Measurements from ENCODE around the gene MFSD2A.
A peak's percentile ranks its signal among the peaks of the same experiment; 100 is the strongest.

The MFSD2A gene

DNA sequence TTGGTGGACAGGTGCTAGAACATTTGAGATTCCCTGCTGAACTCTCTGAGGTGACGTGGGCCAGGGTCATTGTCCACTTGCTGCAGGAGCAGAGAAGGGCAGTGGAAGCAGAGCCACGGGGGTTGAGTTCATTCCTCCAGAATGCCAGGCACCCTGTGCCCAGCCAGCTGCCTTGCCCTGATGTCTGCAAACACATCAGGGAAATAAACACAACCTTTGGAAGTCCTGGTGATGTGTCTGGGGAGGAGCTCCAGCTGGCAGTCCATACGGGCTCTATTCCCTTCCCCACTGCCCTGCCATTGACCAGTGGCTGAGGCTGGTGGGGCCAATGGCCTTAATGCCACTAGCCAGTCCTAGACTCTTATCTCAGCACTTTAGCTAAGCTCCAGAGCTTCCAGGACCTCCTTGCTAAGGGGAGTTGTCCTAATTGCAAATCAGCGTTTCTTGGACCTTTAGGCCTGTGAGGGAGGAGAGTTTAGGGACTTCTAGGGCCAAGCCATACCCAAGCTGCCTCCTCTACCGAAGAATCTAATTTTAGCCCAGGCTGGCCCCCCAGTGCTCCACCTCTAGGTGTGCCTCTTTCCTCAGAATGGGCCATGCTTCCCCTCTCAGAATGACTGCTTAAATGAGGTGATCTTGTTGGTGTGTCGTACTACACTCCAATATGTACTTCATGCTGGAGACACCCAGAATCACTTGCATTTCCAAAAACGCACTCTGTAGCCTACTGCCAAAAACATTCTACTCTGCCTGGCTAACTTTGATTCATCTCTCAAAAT is 25.9 kb upstream of the MFSD2A start:
- no peak for TF ChIP-seq POLR2A (IDR thresholded peaks at IDR 0.05; ENCODE audit: low read depth, low read length)
- no peak for DNase-seq (ENCODE audit: insufficient read length, low spot score)
- FAIRE-seq, result no peak

DNA sequence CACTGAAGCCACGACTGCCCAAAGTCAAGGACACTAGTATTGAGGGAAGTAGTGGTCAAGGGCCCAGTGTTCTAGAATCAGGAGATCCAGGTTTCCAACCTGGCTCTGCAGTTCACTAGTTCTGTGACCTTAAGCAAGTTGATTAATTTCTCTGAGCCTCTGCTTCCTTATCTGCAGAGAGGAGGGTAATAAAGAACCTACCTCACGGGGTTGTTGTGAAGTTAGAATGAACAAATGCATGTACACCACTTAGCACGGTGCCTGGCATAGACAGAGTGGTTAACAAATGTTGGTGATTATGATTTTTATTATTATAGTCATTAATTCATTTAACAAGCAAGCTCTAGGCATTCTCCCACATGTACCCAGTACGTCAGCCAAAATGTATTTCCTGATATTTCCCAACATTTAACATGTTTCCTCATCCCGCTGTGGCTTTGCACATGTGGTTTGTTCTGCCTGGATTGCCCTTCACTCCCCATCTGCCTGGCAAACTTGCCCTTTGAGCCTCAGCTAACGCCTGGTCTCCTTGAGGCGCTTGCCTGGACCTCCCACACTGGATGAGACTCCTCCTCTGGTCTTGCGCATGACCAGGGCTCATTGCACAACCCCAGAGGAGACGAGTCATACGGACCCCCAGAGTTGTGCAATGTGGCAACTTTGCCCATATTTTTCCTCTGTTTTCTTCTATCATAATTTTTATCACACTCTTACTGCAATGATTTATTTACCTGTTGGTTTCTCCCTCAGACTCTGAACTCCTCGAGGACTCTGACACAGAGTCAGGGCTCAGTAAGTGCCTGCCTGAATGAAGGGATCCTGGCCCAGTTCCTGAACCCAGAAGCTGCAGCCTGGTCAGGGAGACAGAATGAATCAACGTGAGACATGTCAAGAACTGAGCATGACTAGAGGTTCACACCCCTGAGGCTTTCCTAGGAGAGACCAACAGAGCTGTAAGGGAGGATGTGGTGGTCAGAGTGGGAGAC is 20.7 kb upstream of the MFSD2A start:
- TF ChIP-seq POLR2A (IDR thresholded peaks at IDR 0.05; ENCODE audit: low read depth, low read length), result no peak
- no peak for FAIRE-seq
- DNase-seq (ENCODE audit: insufficient read length, low spot score), result peak; percentile 76

GRCh38 chr1:39936724-39937491 is 18.0 kb upstream of the MFSD2A start:
- no peak for FAIRE-seq
- DNase-seq (ENCODE audit: insufficient read length, low spot score), result no peak
- no peak for TF ChIP-seq POLR2A (IDR thresholded peaks at IDR 0.05; ENCODE audit: low read depth, low read length)

GRCh38 chr1:39938856-39939255 is 16.1 kb upstream of the MFSD2A start:
- TF ChIP-seq POLR2A (IDR thresholded peaks at IDR 0.05; ENCODE audit: low read depth, low read length), result no peak
- DNase-seq (ENCODE audit: insufficient read length, low spot score) (no peak), FAIRE-seq (no peak)

GRCh38 chr1:39940253-39940652 is 14.7 kb upstream of the MFSD2A start:
- no peak for FAIRE-seq
- no peak for DNase-seq (ENCODE audit: insufficient read length, low spot score)
- TF ChIP-seq POLR2A (IDR thresholded peaks at IDR 0.05; ENCODE audit: low read depth, low read length), result no peak

GRCh38 chr1:39940980-39941871 is 13.7 kb upstream of the MFSD2A start:
- FAIRE-seq (no peak), DNase-seq (ENCODE audit: insufficient read length, low spot score) (no peak)
- no peak for TF ChIP-seq POLR2A (IDR thresholded peaks at IDR 0.05; ENCODE audit: low read depth, low read length)

- DNase-seq (ENCODE audit: insufficient read length, low spot score), result no peak
- TF ChIP-seq POLR2A (IDR thresholded peaks at IDR 0.05; ENCODE audit: low read depth, low read length), result no peak
- FAIRE-seq, result no peak
These were observed 11.3 kb upstream of the MFSD2A start for GRCh38 chr1:39943471-39944290.

- DNase-seq (ENCODE audit: insufficient read length, low spot score) (no peak), FAIRE-seq (no peak)
- TF ChIP-seq POLR2A (IDR thresholded peaks at IDR 0.05; ENCODE audit: low read depth, low read length), result no peak
These were observed 10.4 kb upstream of the MFSD2A start for GRCh38 chr1:39944410-39945112.

GRCh38 chr1:39946216-39946615 is 8.7 kb upstream of the MFSD2A start:
- FAIRE-seq (no peak), DNase-seq (ENCODE audit: insufficient read length, low spot score) (no peak)
- no peak for TF ChIP-seq POLR2A (IDR thresholded peaks at IDR 0.05; ENCODE audit: low read depth, low read length)

- DNase-seq (ENCODE audit: insufficient read length, low spot score) (no peak), FAIRE-seq (no peak)
- no peak for TF ChIP-seq POLR2A (IDR thresholded peaks at IDR 0.05; ENCODE audit: low read depth, low read length)
These were observed 7.7 kb upstream of the MFSD2A start for GRCh38 chr1:39947260-39947659.

GRCh38 chr1:39949891-39950290 is 5.1 kb upstream of the MFSD2A start:
- no peak for TF ChIP-seq POLR2A (IDR thresholded peaks at IDR 0.05; ENCODE audit: low read depth, low read length)
- DNase-seq (ENCODE audit: insufficient read length, low spot score) (no peak), FAIRE-seq (no peak)

- no peak for TF ChIP-seq POLR2A (IDR thresholded peaks at IDR 0.05; ENCODE audit: low read depth, low read length)
- FAIRE-seq (no peak), DNase-seq (ENCODE audit: insufficient read length, low spot score) (no peak)
These were observed 3.0 kb upstream of the MFSD2A start for GRCh38 chr1:39951926-39952325.
